H1 (cell line): ENCODE results near the gene AIF1. TPM values are rescaled to one million over a fixed set of nuclear protein-coding genes. Genes with fewer than 3 reads are reported as not detected.

Experiments used
- CTCF ChIA-PET: fragments of 300-600 bp; sonication (Branson Sonifier 250); formaldehyde crosslinking; loops from one replicate; lab custom pipeline; 2021; ENCODE audit not compliant: partially characterized antibody; lab: Charles Lee
- POLR2A ChIA-PET: fragments of 300-600 bp; sonication (Branson Sonifier 250); formaldehyde crosslinking; loops from one replicate; lab custom pipeline; 2021; ENCODE audit warnings: inconsistent platforms; ENCODE audit not compliant: partially characterized antibody; lab: Charles Lee
- DNase-seq, 2 experiments: peaks; one replicate each; pipeline versions ENCODE4 v3.0.0 to v3.0.0-alpha.2; 2010 to 2022; ENCODE audit warnings: low spot score in 2 of 2, low read depth in 1 of 2, mixed read lengths in 1 of 2
- FAIRE-seq: peaks from 2 replicates; lab custom pipeline; 2011; peaks lifted over from hg19 to GRCh38; lab: Jason Lieb, UNC
- H2AFZ ChIP-seq: 2 replicates; pipeline ENCODE4 v1.8.1; 2012; ENCODE audit warnings: low read length, inconsistent platforms
- H2AK5ac ChIP-seq: 2 replicates; pipeline ENCODE4 v1.6.1; 2013; ENCODE audit warnings: low read depth, low read length
- H2BK120ac ChIP-seq: replicated peaks from 2 replicates; pipeline ENCODE3; 2013; ENCODE audit warnings: low read depth, low read length, inconsistent platforms
- H2BK12ac ChIP-seq: 2 replicates; pipeline ENCODE4 v1.6.1; 2013; ENCODE audit warnings: low read depth, low read length
- H2BK15ac ChIP-seq: 2 replicates; pipeline ENCODE4 v1.6.1; 2013; ENCODE audit warnings: low read length
- H2BK20ac ChIP-seq: 2 replicates; pipeline ENCODE4 v1.6.1; 2013; ENCODE audit warnings: low read length
- H2BK5ac ChIP-seq: 2 replicates; pipeline ENCODE4 v1.6.1; 2013; ENCODE audit warnings: low read depth, low read length
- H3K14ac ChIP-seq: 2 replicates; pipeline ENCODE4 v1.6.1; 2013; ENCODE audit warnings: inconsistent platforms; ENCODE audit not compliant: insufficient read length
- H3K18ac ChIP-seq: 2 replicates; pipeline ENCODE4 v1.6.1; 2013; ENCODE audit warnings: low read length; ENCODE audit errors: extremely low read depth
- H3K23ac ChIP-seq: 2 replicates; pipeline ENCODE4 v1.6.1; 2013; ENCODE audit warnings: inconsistent platforms; ENCODE audit not compliant: insufficient read length
- H3K23me2 ChIP-seq: 2 replicates; pipeline ENCODE4 v1.6.1; 2013; ENCODE audit warnings: low read depth, low read length
- H3K27ac ChIP-seq: 2 replicates; pipeline ENCODE4 v1.6.1; 2011; ENCODE audit warnings: low read depth, low read length, inconsistent platforms
- H3K27me3 ChIP-seq, 4 experiments: replicated peaks in 1 of 4; 1 replicate in 1 of 4; 2 replicates in 3 of 4; pipeline versions ENCODE4 v1.6.1 to v1.8.1; 2011 to 2013; ENCODE audit warnings: low read length in 3 of 4, mild to moderate bottlenecking in 3 of 4, inconsistent platforms in 2 of 4, mixed read lengths in 2 of 4, moderate library complexity in 1 of 4; ENCODE audit not compliant: control insufficient read depth in 3 of 4, insufficient read depth in 3 of 4; ENCODE audit errors: extremely low read depth in 1 of 4
- H3K36me3 ChIP-seq, 4 experiments: 2 replicates each; pipeline versions ENCODE4 v1.6.1 to v1.8.1; 2011 to 2013; ENCODE audit warnings: mild to moderate bottlenecking in 4 of 4, low read length in 3 of 4, moderate library complexity in 2 of 4, control low read depth in 1 of 4, inconsistent platforms in 1 of 4; ENCODE audit not compliant: insufficient read depth in 4 of 4, control insufficient read depth in 2 of 4
- H3K4ac ChIP-seq: replicated peaks from 2 replicates; pipeline ENCODE3; 2013; ENCODE audit warnings: low read length, low read depth, mixed read lengths, inconsistent platforms; ENCODE audit not compliant: insufficient read length
- H3K4me1 ChIP-seq, 4 experiments: replicated peaks in 1 of 4; 1 replicate in 1 of 4; 2 replicates in 3 of 4; pipeline versions ENCODE4 v1.6.1 to v1.8.1; 2011 to 2013; ENCODE audit warnings: low read length in 3 of 4, inconsistent platforms in 2 of 4, mixed read lengths in 1 of 4; ENCODE audit not compliant: insufficient read depth in 4 of 4, control insufficient read depth in 3 of 4
- H3K4me2 ChIP-seq, 2 experiments: 2 replicates each; pipeline versions ENCODE4 v1.6.1 to v1.8.1; 2011 to 2013; ENCODE audit warnings: low read depth in 2 of 2, low read length in 2 of 2, control low read depth in 1 of 2, inconsistent platforms in 1 of 2, mild to moderate bottlenecking in 1 of 2; ENCODE audit not compliant: insufficient read depth in 1 of 2
- H3K4me3 ChIP-seq, 4 experiments: fragments of 200-600, 300-600 bp in 1 of 4; sonication (generic), shearing (Covaris generic), sonication (Bioruptor Twin) in 1 of 4; 2 replicates each; pipeline versions ENCODE4 v1.5.1 to v1.8.1; 2011 to 2016; ENCODE audit warnings: low read length in 4 of 4, low read depth in 3 of 4, control low read depth in 2 of 4, inconsistent platforms in 2 of 4, mild to moderate bottlenecking in 2 of 4, mixed read lengths in 1 of 4, moderate library complexity in 1 of 4; ENCODE audit not compliant: insufficient read depth in 2 of 4; ENCODE audit errors: extremely low read depth in 1 of 4
- H3K56ac ChIP-seq: replicated peaks from 2 replicates; pipeline ENCODE3; 2013; ENCODE audit warnings: low read depth, mild to moderate bottlenecking, mixed read lengths, low read length, inconsistent platforms; ENCODE audit not compliant: insufficient read length
- H3K79me1 ChIP-seq: 2 replicates; pipeline ENCODE4 v1.6.1; 2013; ENCODE audit warnings: low read depth, low read length, control low read depth
- H3K79me2 ChIP-seq, 2 experiments: 2 replicates each; pipeline versions ENCODE4 v1.6.1 to v1.8.1; 2012 to 2013; ENCODE audit warnings: low read length in 2 of 2, mild to moderate bottlenecking in 2 of 2, inconsistent platforms in 1 of 2; ENCODE audit not compliant: insufficient read depth in 2 of 2, control insufficient read depth in 1 of 2
- H3K9ac ChIP-seq, 4 experiments: replicated peaks in 1 of 4; 1 replicate in 1 of 4; 2 replicates in 3 of 4; pipeline versions ENCODE4 v1.6.1 to v1.8.1; 2011 to 2013; ENCODE audit warnings: low read depth in 3 of 4, low read length in 3 of 4, control low read depth in 2 of 4, mild to moderate bottlenecking in 2 of 4, moderate library complexity in 2 of 4, inconsistent platforms in 1 of 4; ENCODE audit errors: extremely low read depth in 1 of 4
- H3K9me3 ChIP-seq, 2 experiments: 2 replicates each; pipeline versions ENCODE4 v1.6.1 to v1.8.1; 2012 to 2013; ENCODE audit warnings: mild to moderate bottlenecking in 2 of 2, moderate library complexity in 2 of 2, control low read depth in 1 of 2, inconsistent platforms in 1 of 2, low read depth in 1 of 2, low read length in 1 of 2, mixed read lengths in 1 of 2; ENCODE audit not compliant: insufficient read depth in 2 of 2
- H4K20me1 ChIP-seq, 2 experiments: replicated peaks in 1 of 2; 2 replicates each; pipeline versions ENCODE3 to v1.8.1; 2011 to 2013; ENCODE audit warnings: inconsistent platforms in 2 of 2, low read length in 2 of 2, mild to moderate bottlenecking in 1 of 2; ENCODE audit not compliant: insufficient read depth in 2 of 2, control insufficient read depth in 1 of 2
- H4K5ac ChIP-seq: 2 replicates; pipeline ENCODE4 v1.6.1; 2013; ENCODE audit warnings: low read length, low read depth, mixed read lengths, inconsistent platforms; ENCODE audit not compliant: insufficient read length
- H4K8ac ChIP-seq: 2 replicates; pipeline ENCODE4 v1.8.0; 2013; ENCODE audit warnings: mild to moderate bottlenecking, moderate library complexity, low read length, inconsistent platforms; ENCODE audit not compliant: insufficient read depth; ENCODE audit errors: extremely low read depth
- H4K91ac ChIP-seq: replicated peaks from 2 replicates; pipeline ENCODE3; 2013; ENCODE audit warnings: low read length, mixed read lengths, inconsistent platforms; ENCODE audit not compliant: insufficient read length
- ASH2L ChIP-seq: fragments of 200-600, 300-600 bp; sonication (generic); IDR thresholded peaks from one replicate; pipeline ENCODE4 v1.7.1; 2017; ENCODE audit warnings: low read length
- BACH1 ChIP-seq: IDR thresholded peaks from 2 replicates; pipeline ENCODE4 v1.6.1; 2012; ENCODE audit warnings: low read length, improper control_type of control experiment
- CEBPB ChIP-seq: IDR thresholded peaks from 2 replicates; pipeline ENCODE4 v1.6.1; 2012; ENCODE audit warnings: low read depth, low read length
- EGR1 ChIP-seq: IDR thresholded peaks from 2 replicates; pipeline ENCODE4 v1.6.1; 2011; ENCODE audit warnings: low read depth, low read length, borderline replicate concordance
- GABPA ChIP-seq: IDR thresholded peaks from 2 replicates; pipeline ENCODE4 v1.6.1; 2011; ENCODE audit warnings: mild to moderate bottlenecking, low read length, moderate library complexity, borderline replicate concordance; ENCODE audit not compliant: insufficient read depth
- GTF2F1 ChIP-seq: IDR thresholded peaks from 2 replicates; pipeline ENCODE4 v1.6.1; 2012; ENCODE audit warnings: low read depth, low read length, improper control_type of control experiment, borderline replicate concordance
- RAD21 ChIP-seq, 2 experiments: IDR thresholded peaks in 1 of 2; conservative IDR thresholded peaks in 1 of 2; 2 replicates each; pipeline ENCODE4 v1.6.1; 2011; ENCODE audit warnings: low read depth in 2 of 2, low read length in 2 of 2, improper control_type of control experiment in 1 of 2, inconsistent platforms in 1 of 2, mild to moderate bottlenecking in 1 of 2, moderate library complexity in 1 of 2
- SP1 ChIP-seq: IDR thresholded peaks from 2 replicates; pipeline ENCODE4 v1.6.1; 2011; ENCODE audit warnings: low read depth, low read length
- SUZ12 ChIP-seq: fragments of 200-600 bp; sonication (generic); IDR thresholded peaks from 2 replicates; pipeline ENCODE4 v1.6.1; 2012; ENCODE audit warnings: mild to moderate bottlenecking, inconsistent platforms, low read length, moderate library complexity, mixed read lengths
- TAF7 ChIP-seq: optimal IDR thresholded peaks from 2 replicates; pipeline ENCODE3; 2011; ENCODE audit warnings: low read depth, mild to moderate bottlenecking, inconsistent platforms, low read length, moderate library complexity, borderline replicate concordance
- WGBS, 2 experiments: shearing (Covaris generic) in 1 of 2; methylation state at CpG; one replicate each; pipeline versions ENCODE4 v1.1.6 to v1.1.7; 2013 to 2015; ENCODE audit warnings: low lambda C conversion rate in 2 of 2, mixed read lengths in 2 of 2, inconsistent platforms in 1 of 2, low coverage in 1 of 2, missing lambda C conversion rate in 1 of 2; ENCODE audit not compliant: insufficient replicate concordance in 2 of 2, insufficient coverage in 1 of 2, insufficient read length in 1 of 2; ENCODE audit errors: extremely low coverage in 1 of 2, missing lambda C conversion rate in 1 of 2; 5-methylcytosine and 5-hydroxymethylcytosine counted together
- polyA plus RNA-seq, 7 experiments: library from polyadenylated mRNA; depleted of rRNA in 3 of 7; stranded (reverse) in 5 of 7; unstranded in 2 of 7; fragments of >200 nt in 5 of 7; fragments of 200-250 nt in 2 of 7; gene quantifications; 1 replicate in 5 of 7; 2 replicates in 1 of 7; 4 replicates in 1 of 7; pipeline versions ENCODE4 v1.2.1 to v1.2.3, GENCODE V29; 2011 to 2013; ENCODE audit warnings: missing spikeins in 2 of 7, mixed read lengths in 2 of 7
- total RNA-seq: library from RNA; stranded (reverse); fragmentation: NEBNext Ultra II Directional; extraction: Animal tissue kit (Norgen Biotek cat#: 25700); gene quantifications from 2 replicates; pipeline ENCODE4 v1.2.1, GENCODE V29; 2021

AIF1 gene
- total and polyA plus RNA-seq, 2 of the 8 experiments (the other 6 are each of a cell fraction or from before 2014, with no cell fraction given): 6.3 to 9.8 TPM

DNA sequence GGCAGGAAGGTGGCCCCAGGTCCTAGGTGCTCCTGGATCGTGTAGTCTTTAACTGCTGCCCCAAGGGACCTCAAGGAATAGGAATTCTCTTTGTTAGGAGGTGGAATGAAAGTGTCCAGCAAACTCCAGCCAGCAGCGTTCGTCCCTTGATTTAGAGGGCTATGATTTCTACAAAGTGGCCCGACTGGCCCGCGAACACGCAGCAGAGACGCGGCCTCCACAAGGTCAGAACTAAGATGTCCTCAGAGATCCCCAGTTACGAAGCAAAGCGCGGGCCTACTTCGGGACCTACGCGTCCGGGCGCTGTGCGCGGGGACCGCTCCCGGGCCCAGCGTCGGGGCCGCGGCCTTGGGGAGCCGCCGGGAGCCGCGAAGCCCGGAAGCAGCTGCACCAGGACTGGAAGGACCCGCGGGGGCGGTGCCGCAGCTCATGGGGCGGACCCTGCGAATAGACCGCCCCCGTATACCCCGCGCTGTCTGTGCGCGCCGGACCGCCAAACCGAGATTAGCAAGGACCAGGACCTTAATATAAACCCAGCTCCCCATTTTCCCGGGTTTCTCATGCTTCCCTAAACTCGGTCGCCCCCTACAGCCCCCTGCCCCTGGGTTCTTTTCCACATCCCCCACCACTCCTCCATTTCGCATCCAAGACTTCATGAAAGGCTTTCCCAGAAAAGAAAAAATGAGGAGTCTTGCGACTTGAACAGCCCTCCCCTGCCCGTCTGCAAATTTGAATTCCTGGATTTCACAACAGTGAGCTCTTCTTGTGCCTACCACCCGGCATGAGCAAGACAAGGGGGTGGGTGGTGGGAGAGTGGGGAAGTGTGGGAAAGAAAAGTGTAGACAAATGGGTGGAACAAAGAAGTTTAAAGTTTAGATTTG lies 45.6 kb downstream of the AIF1 start, which contains the start of gene C6orf47:
C6orf47 (minus strand) TSS at position 398 of the 881 bp plus-strand sequence. CDS start 831 bp downstream, outside the sequence.
- no peak within 1 kb of the TSS for H2AK5ac ChIP-seq
- H3K4me3 ChIP-seq: peak within 1 kb of the TSS; percentile 85 to 94 (median 88)
- ChIA-PET POLR2A (interaction anchor here (0.6 to 25.5 kb wide), 29 partner anchors 7 to 203 kb away, joined by 3 to 883 read pairs (median 5); partner anchors contain the start of genes AIF1, APOM, ATP6V1G2 and BAG6), CTCF (interaction anchor here (0.6 to 1.6 kb wide), 16 partner anchors 8 to 227 kb away, joined by 3 to 6 read pairs (median 3); partner anchors contain the start of genes ATP6V1G2, BAG6 and LY6G5B)
- H2BK20ac ChIP-seq: no peak within 1 kb of the TSS
- H3K4me1 ChIP-seq: peaks cover 0 to 15% (median 4%) of the 10 kb centered on the region in 4 experiments; a peak in 5 of 7 replicates
- peak within 1 kb of the TSS; percentile 77 for H3K56ac ChIP-seq
- H3K14ac ChIP-seq: peak within 1 kb of the TSS; percentile 71
- peak within 1 kb of the TSS; percentile 8; the same call in 1 of the 2 replicates for H2BK15ac ChIP-seq
- H3K4ac ChIP-seq: peak within 1 kb of the TSS; percentile 83
- no peak within 1 kb of the TSS for H3K23ac ChIP-seq
- H3K27ac ChIP-seq: peak within 1 kb of the TSS; percentile 63
- no peaks in the 10 kb centered on the region for H3K27me3 ChIP-seq
- peak; percentile 59 to 90 for DNase-seq
- H3K4me2 ChIP-seq: peak within 1 kb of the TSS; percentile 94 to 95
- H3K18ac ChIP-seq: peak within 1 kb of the TSS; percentile 42; the same call in 1 of the 2 replicates
- peaks cover 0 to 3% of the 10 kb centered on the region in 2 experiments for H4K20me1 ChIP-seq
- 0 out of 2 replicates have a peak within 1 kb of the TSS, but pooled peaks have one; percentile 1 for H2BK5ac ChIP-seq
- H4K5ac ChIP-seq: peak within 1 kb of the TSS; percentile 73
- H2BK120ac ChIP-seq: no peak within 1 kb of the TSS
- H3K79me1 ChIP-seq: peaks cover 7% of the 10 kb centered on the region; the same call in 1 of the 2 replicates
- H3K23me2 ChIP-seq: peaks cover 8% of the 10 kb centered on the region
- peak within 1 kb of the TSS; percentile 75 to 93 (median 82) for H3K9ac ChIP-seq
- no peak for FAIRE-seq
- H3K9me3 ChIP-seq: no peaks in the 10 kb centered on the region
- H2AFZ ChIP-seq: peak within 1 kb of the TSS; percentile 84; the same call in 1 of the 2 replicates
- H4K91ac ChIP-seq: peak within 1 kb of the TSS; percentile 76
- 4% methylated on average over 50 of the region's 52 CpGs; no CpG with 5 or more reads in 1 of the 2 experiments for WGBS, 2 experiments
- H3K79me2 ChIP-seq: peaks cover 0 to 39% of the 10 kb centered on the region in 2 experiments; a peak in 3 of 4 replicates
- H2BK12ac ChIP-seq: no peak within 1 kb of the TSS
- peaks cover 4 to 19% (median 9%) of the 10 kb centered on the region in 4 experiments; a peak in 6 of 8 replicates for H3K36me3 ChIP-seq
- peak within 1 kb of the TSS; percentile 94 for H4K8ac ChIP-seq
- TF ChIP-seq TAF7 (peak; percentile 28), CEBPB (peak; percentile 68; the same call in 1 of the 2 replicates), EGR1 (peak; percentile 89), BACH1 (no peak), GABPA (peak; percentile 65; the same call in 1 of the 2 replicates), SP1 (peak; percentile 31; the same call in 1 of the 2 replicates), RAD21 (IDR thresholded peaks at IDR 0.05 in 1 of 2, conservative IDR thresholded peaks at IDR 0.05 in 1 of 2; ENCODE audit: low read depth in 2 of 2, low read length in 2 of 2) (peak in 1 of 2 experiments; percentile 3; a peak in 1 of 4 replicates), GTF2F1 (no peak), ASH2L (peak; percentile 26), SUZ12 (no peak)
